ENCODE data around the gene PGF.
A peak's percentile ranks its signal among the peaks of the same experiment; 100 is the strongest.

PGF gene

GRCh38 chr14:74977901-74978385 lies 22.5 kb upstream of the PGF start:
- no peak for DNase-seq

- DNase-seq: no peak
Observed at GRCh38 chr14:74977164-74977900, 21.9 kb upstream of the PGF start.

GRCh38 chr14:74976264-74977113 lies 21.1 kb upstream of the PGF start:
- no peak for DNase-seq

GRCh38 chr14:74975059-74975810 lies 19.8 kb upstream of the PGF start:
- no peak for DNase-seq

GRCh38 chr14:74974364-74975058 lies 19.1 kb upstream of the PGF start:
- no peak for DNase-seq

GRCh38 chr14:74973905-74974363 lies 18.5 kb upstream of the PGF start:
- no peak for DNase-seq

GRCh38 chr14:74973003-74973653 lies 17.7 kb upstream of the PGF start:
- DNase-seq: peak; percentile 46

GRCh38 chr14:74968811-74969210 lies 13.4 kb upstream of the PGF start:
- DNase-seq: no peak

- DNase-seq: peak; percentile 65
Observed at GRCh38 chr14:74965486-74966153, 10.2 kb upstream of the PGF start.

- DNase-seq: peak; percentile 65
Observed at GRCh38 chr14:74964787-74965485, 9.5 kb upstream of the PGF start.

GRCh38 chr14:74963705-74964271 lies 8.4 kb upstream of the PGF start:
- peak; percentile 64 for DNase-seq

- DNase-seq: no peak
Observed at GRCh38 chr14:74963178-74963704, 7.8 kb upstream of the PGF start.

- no peak for DNase-seq
Observed at GRCh38 chr14:74962493-74962892, 7.1 kb upstream of the PGF start.

GRCh38 chr14:74962046-74962445 lies 6.6 kb upstream of the PGF start:
- DNase-seq: no peak

- no peak for DNase-seq
Observed at GRCh38 chr14:74961238-74961911, 6.0 kb upstream of the PGF start.

GRCh38 chr14:74960736-74961135 lies 5.3 kb upstream of the PGF start:
- DNase-seq: no peak

- no peak for DNase-seq
Observed at GRCh38 chr14:74959596-74960180, 4.3 kb upstream of the PGF start.

- no peak for DNase-seq
Observed at GRCh38 chr14:74956280-74957072, 1.1 kb upstream of the PGF start.

- no peak for DNase-seq
Observed at GRCh38 chr14:74956027-74956279, 556 bp upstream of the PGF start.
